ENCODE data around the gene PIK3C2G. TPM values are rescaled to one million over a fixed set of nuclear protein-coding genes. Genes with fewer than 3 reads are reported as not detected.

PIK3C2G gene
- total RNA-seq, 4 donors from 2014 or later, result 0.30 TPM; not detected in 3

- TF ChIP-seq EP300 (IDR thresholded peaks at IDR 0.05) (no peak), POLR2A (IDR thresholded peaks at IDR 0.05) (no peak)
- TF ChIP-seq, protein P1, sequence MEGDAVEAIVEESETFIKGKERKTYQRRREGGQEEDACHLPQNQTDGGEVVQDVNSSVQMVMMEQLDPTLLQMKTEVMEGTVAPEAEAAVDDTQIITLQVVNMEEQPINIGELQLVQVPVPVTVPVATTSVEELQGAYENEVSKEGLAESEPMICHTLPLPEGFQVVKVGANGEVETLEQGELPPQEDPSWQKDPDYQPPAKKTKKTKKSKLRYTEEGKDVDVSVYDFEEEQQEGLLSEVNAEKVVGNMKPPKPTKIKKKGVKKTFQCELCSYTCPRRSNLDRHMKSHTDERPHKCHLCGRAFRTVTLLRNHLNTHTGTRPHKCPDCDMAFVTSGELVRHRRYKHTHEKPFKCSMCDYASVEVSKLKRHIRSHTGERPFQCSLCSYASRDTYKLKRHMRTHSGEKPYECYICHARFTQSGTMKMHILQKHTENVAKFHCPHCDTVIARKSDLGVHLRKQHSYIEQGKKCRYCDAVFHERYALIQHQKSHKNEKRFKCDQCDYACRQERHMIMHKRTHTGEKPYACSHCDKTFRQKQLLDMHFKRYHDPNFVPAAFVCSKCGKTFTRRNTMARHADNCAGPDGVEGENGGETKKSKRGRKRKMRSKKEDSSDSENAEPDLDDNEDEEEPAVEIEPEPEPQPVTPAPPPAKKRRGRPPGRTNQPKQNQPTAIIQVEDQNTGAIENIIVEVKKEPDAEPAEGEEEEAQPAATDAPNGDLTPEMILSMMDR (IDR thresholded peaks at IDR 0.05), result no peak
- H3K27me3 ChIP-seq, result no peaks in the 10 kb centered on the region
- WGBS, 2 donors, result 70% methylated on average over 4 of the region's 4 CpGs
- no peaks in the 10 kb centered on the region for H3K4me1 ChIP-seq
- no peaks in the 10 kb centered on the region for H3K9me3 ChIP-seq
- no peaks in the 10 kb centered on the region for H3K36me3 ChIP-seq
- H3K27ac ChIP-seq, result no peak overlapping the region
- H3K4me3 ChIP-seq, result no peak overlapping the region
- DNase-seq (ENCODE audit: low spot score in 2 of 2), result no peak
These were observed 22.5 kb downstream of the PIK3C2G start for GRCh38 chr12:18283831-18284230.

- Histone ChIP-seq H3K27me3 (no peaks in the 10 kb centered on the region), H3K4me1 (no peaks in the 10 kb centered on the region), H3K4me3 (no peak overlapping the region), H3K9me3 (no peaks in the 10 kb centered on the region), H3K27ac (no peak overlapping the region), H3K36me3 (no peaks in the 10 kb centered on the region)
- 41 to 42% methylated on average over 3 of the region's 3 CpGs for WGBS, 2 donors
- DNase-seq (ENCODE audit: low spot score in 2 of 2), result no peak
- TF ChIP-seq POLR2A (IDR thresholded peaks at IDR 0.05), result no peak
- no peak for TF ChIP-seq EP300 (IDR thresholded peaks at IDR 0.05)
- TF ChIP-seq, protein P1 (IDR thresholded peaks at IDR 0.05), result no peak
These were observed 23.1 kb downstream of the PIK3C2G start for GRCh38 chr12:18284386-18284785.

DNA sequence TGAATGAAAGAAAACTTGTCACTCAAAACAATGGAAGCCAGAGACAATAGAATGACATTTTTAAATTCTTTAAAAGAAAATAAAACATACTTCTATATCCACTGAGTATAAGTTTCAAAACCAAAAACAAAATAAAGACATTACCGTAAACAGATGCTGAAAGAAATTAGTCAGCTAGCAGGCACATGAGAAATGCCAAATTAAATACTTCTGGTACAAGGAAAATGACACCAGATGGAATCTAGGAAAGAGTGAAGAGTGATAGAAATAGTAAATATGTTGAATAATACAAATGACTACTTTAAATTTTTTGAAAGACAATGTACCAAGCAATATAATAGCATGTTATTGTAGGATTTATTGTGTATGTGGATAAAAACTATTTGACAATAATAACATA is 23.8 kb downstream of the PIK3C2G start:
- no peaks in the 10 kb centered on the region for H3K27me3 ChIP-seq
- H3K4me1 ChIP-seq, result no peaks in the 10 kb centered on the region
- TF ChIP-seq POLR2A (IDR thresholded peaks at IDR 0.05) (no peak), EP300 (IDR thresholded peaks at IDR 0.05) (no peak)
- TF ChIP-seq, protein P1 (IDR thresholded peaks at IDR 0.05), result no peak
- 78 to 82% methylated on average over 1 of the region's 1 CpG for WGBS, 2 donors
- no peak for DNase-seq (ENCODE audit: low spot score in 2 of 2)
- no peak overlapping the region for H3K4me3 ChIP-seq
- H3K9me3 ChIP-seq, result no peaks in the 10 kb centered on the region
- no peak overlapping the region for H3K27ac ChIP-seq
- H3K36me3 ChIP-seq, result no peaks in the 10 kb centered on the region

DNA sequence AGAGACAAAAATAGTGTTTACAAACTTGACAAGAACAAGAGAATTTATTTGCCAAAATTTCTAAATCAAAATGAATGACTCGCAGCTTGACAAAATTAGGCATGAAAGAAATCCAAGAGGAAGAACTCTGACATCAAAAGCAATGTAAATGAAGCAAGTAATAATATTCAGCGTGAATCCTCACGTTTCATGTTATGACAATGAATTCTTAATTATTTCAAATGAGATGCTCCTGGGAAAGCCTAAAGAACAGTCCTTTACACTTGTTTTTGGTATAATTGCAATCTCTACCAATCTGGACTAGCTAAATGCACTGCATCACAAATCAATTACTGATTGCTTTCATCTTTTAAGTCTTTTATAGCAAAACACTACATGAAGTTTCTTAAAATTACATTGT is 29.1 kb downstream of the PIK3C2G start:
- no peaks in the 10 kb centered on the region for H3K9me3 ChIP-seq
- no peaks in the 10 kb centered on the region for H3K27me3 ChIP-seq
- TF ChIP-seq, protein P1 (IDR thresholded peaks at IDR 0.05), result no peak
- TF ChIP-seq POLR2A (IDR thresholded peaks at IDR 0.05) (no peak), EP300 (IDR thresholded peaks at IDR 0.05) (no peak)
- H3K4me3 ChIP-seq, result no peak overlapping the region
- H3K4me1 ChIP-seq, result no peaks in the 10 kb centered on the region
- no peaks in the 10 kb centered on the region for H3K36me3 ChIP-seq
- no peak for DNase-seq (ENCODE audit: low spot score in 2 of 2)
- H3K27ac ChIP-seq, result no peak overlapping the region
- 63 to 66% methylated on average over 3 of the region's 3 CpGs for WGBS, 2 donors

GRCh38 chr12:18294889-18295288 is 33.6 kb downstream of the PIK3C2G start:
- Histone ChIP-seq H3K27ac (no peak overlapping the region), H3K9me3 (no peaks in the 10 kb centered on the region), H3K36me3 (no peaks in the 10 kb centered on the region), H3K27me3 (no peaks in the 10 kb centered on the region), H3K4me1 (no peaks in the 10 kb centered on the region), H3K4me3 (no peak overlapping the region)
- DNase-seq (ENCODE audit: low spot score in 2 of 2), result no peak
- TF ChIP-seq, protein P1 (IDR thresholded peaks at IDR 0.05), result no peak
- TF ChIP-seq EP300 (IDR thresholded peaks at IDR 0.05) (no peak), POLR2A (IDR thresholded peaks at IDR 0.05) (no peak)

Measured in tibial nerve (tissue), 4 donors.